HepG2 (cell line): ENCODE data around the gene ABHD1. TPM values are rescaled to one million over a fixed set of nuclear protein-coding genes. Genes with fewer than 3 reads are reported as not detected.

Experiments used
- EED ChIP-seq: sonication (generic); formaldehyde crosslinking; IDR thresholded peaks from 2 replicates; pipeline ENCODE4 v1.5.0; 2020; ENCODE audit warnings: mild to moderate bottlenecking, missing genetic modification reagents
- KAT7 ChIP-seq: IDR thresholded peaks from 2 replicates; pipeline ENCODE4 v1.6.1; 2018; ENCODE audit warnings: borderline replicate concordance, missing compliant biosample characterization
- MXD4 ChIP-seq: IDR thresholded peaks from 2 replicates; pipeline ENCODE4 v1.6.1; 2016; ENCODE audit warnings: mild to moderate bottlenecking, missing biosample characterization, missing genetic modification reagents
- NPAS2 ChIP-seq: sonication (generic); formaldehyde crosslinking; IDR thresholded peaks from 2 replicates; pipeline ENCODE4 v1.8.0; 2022; ENCODE audit warnings: mild to moderate bottlenecking, missing genetic modification reagents, borderline replicate concordance
- ZNF256 ChIP-seq: sonication (generic); formaldehyde crosslinking; conservative IDR thresholded peaks from 2 replicates; pipeline ENCODE4 v1.4.0; 2020; ENCODE audit warnings: missing genetic modification reagents
- ZNF607 ChIP-seq: sonication (generic); formaldehyde crosslinking; IDR thresholded peaks from 2 replicates; pipeline ENCODE4 v1.5.1; 2020; ENCODE audit warnings: missing genetic modification reagents, mild to moderate bottlenecking, borderline replicate concordance
- ZSCAN20 ChIP-seq: sonication (generic); formaldehyde crosslinking; IDR thresholded peaks from 2 replicates; pipeline ENCODE4 v1.4.0; 2020; ENCODE audit warnings: missing genetic modification reagents, mild to moderate bottlenecking, borderline replicate concordance
- polyA plus RNA-seq, 8 experiments: library from polyadenylated mRNA; depleted of rRNA in 3 of 8; stranded (reverse) in 7 of 8; unstranded in 1 of 8; fragments of >200 nt; fragmentation: Illumina TruSeq in 4 of 8; extraction: Trizol in 4 of 8; gene quantifications; 2 replicates each; pipeline versions ENCODE4 v1.2.1 to v1.2.3, GENCODE V29; 2011 to 2016; ENCODE audit warnings: low read depth in 4 of 8, missing spikeins in 1 of 8, mixed read lengths in 1 of 8; ENCODE audit not compliant: insufficient read depth in 1 of 8
- total RNA-seq, 5 experiments: library from RNA; depleted of rRNA; stranded (reverse); fragments of >200 nt; fragmentation: Illumina TruSeq; extraction: Trizol; gene quantifications; 2 replicates each; pipeline ENCODE4 v1.2.3, GENCODE V29; 2016; ENCODE audit warnings: low read depth in 1 of 5
- TF ChIP-seq, protein P1 (sequence below): sonication (generic); formaldehyde crosslinking; IDR thresholded peaks from 2 replicates; pipeline ENCODE4 v1.8.0; 2022; ENCODE audit warnings: mild to moderate bottlenecking, missing genetic modification reagents; ENCODE audit not compliant: insufficient replicate concordance
- TF ChIP-seq, protein P2 (sequence below): sonication (generic); formaldehyde crosslinking; IDR thresholded peaks from 2 replicates; pipeline ENCODE4 v1.5.0; 2020; ENCODE audit warnings: mild to moderate bottlenecking, missing genetic modification reagents, moderate library complexity
- TF ChIP-seq, protein P3 (sequence below): sonication (generic); formaldehyde crosslinking; conservative IDR thresholded peaks from 2 replicates; pipeline ENCODE4 v1.8.0; 2022; ENCODE audit warnings: missing genetic modification reagents
- TF ChIP-seq, protein P4 (sequence below): sonication (generic); formaldehyde crosslinking; IDR thresholded peaks from 2 replicates; pipeline ENCODE4 v1.8.1; 2022; ENCODE audit warnings: low read depth, mild to moderate bottlenecking, missing genetic modification reagents
- TF ChIP-seq, protein P5 (sequence below): sonication (generic); formaldehyde crosslinking; IDR thresholded peaks from 2 replicates; pipeline ENCODE4 v1.4.0; 2020; ENCODE audit warnings: missing genetic modification reagents, mild to moderate bottlenecking, borderline replicate concordance
- TF ChIP-seq, protein P6 (sequence below): sonication (generic); formaldehyde crosslinking; IDR thresholded peaks from 2 replicates; pipeline ENCODE4 v1.4.0; 2020; ENCODE audit warnings: missing genetic modification reagents

ABHD1 gene
- total and polyA plus RNA-seq, 2 of the 13 experiments (the other 11 are each of a cell fraction or from before 2014, with no cell fraction given), result 0.04 to 0.81 TPM

DNA sequence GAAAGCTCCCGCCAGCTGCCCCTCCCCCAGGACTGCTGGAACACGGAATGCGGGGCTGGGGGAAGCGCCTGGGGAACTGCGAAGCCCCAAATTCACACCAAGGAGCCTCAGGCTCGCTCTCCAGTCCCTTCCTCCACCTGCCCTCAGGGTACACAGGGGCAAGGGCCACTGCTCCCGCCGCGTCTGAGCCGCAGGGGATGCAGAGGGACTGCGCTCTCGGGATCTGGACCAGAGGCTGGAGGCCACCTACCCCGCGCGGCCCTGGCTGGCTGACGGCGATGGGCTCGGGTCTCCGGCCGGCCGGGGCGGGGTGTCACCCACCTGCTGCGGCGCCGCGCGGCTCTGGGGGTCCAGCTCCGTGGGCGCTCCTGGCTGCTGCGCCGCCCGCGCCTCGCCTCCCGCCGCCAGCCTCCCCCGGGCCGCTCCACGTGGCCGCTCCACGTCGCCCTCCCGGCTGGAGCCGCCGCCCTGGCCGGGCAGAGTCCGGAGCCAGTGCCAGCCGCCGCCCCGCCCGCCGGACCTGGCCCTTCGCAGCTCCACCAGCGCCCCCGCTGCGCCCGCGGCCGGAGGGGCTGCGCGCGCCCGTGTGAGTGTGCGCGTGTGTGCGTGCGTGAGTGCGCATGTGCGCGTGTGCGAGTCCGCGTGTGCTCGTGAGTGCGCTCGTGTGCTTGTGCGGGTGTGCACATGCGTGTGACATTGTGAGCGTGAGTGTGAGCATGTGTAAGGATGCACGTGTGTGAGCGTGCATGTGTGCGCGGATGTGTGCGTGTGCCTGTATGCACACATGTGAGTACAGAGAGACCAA lies 4.9 kb upstream of the ABHD1 start, which contains the start of gene CGREF1 (continued):
- TF ChIP-seq, protein P1, sequence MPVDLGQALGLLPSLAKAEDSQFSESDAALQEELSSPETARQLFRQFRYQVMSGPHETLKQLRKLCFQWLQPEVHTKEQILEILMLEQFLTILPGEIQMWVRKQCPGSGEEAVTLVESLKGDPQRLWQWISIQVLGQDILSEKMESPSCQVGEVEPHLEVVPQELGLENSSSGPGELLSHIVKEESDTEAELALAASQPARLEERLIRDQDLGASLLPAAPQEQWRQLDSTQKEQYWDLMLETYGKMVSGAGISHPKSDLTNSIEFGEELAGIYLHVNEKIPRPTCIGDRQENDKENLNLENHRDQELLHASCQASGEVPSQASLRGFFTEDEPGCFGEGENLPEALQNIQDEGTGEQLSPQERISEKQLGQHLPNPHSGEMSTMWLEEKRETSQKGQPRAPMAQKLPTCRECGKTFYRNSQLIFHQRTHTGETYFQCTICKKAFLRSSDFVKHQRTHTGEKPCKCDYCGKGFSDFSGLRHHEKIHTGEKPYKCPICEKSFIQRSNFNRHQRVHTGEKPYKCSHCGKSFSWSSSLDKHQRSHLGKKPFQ, result no peak
- TF ChIP-seq KAT7 (CRISPR knock-in tag), result 0 out of 2 replicates have a peak, but pooled peaks have one; percentile 53
- TF ChIP-seq, protein P2, sequence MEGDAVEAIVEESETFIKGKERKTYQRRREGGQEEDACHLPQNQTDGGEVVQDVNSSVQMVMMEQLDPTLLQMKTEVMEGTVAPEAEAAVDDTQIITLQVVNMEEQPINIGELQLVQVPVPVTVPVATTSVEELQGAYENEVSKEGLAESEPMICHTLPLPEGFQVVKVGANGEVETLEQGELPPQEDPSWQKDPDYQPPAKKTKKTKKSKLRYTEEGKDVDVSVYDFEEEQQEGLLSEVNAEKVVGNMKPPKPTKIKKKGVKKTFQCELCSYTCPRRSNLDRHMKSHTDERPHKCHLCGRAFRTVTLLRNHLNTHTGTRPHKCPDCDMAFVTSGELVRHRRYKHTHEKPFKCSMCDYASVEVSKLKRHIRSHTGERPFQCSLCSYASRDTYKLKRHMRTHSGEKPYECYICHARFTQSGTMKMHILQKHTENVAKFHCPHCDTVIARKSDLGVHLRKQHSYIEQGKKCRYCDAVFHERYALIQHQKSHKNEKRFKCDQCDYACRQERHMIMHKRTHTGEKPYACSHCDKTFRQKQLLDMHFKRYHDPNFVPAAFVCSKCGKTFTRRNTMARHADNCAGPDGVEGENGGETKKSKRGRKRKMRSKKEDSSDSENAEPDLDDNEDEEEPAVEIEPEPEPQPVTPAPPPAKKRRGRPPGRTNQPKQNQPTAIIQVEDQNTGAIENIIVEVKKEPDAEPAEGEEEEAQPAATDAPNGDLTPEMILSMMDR (CRISPR knock-in tag), result peak; percentile 33; the same call in 1 of the 2 replicates
- TF ChIP-seq, protein P3, sequence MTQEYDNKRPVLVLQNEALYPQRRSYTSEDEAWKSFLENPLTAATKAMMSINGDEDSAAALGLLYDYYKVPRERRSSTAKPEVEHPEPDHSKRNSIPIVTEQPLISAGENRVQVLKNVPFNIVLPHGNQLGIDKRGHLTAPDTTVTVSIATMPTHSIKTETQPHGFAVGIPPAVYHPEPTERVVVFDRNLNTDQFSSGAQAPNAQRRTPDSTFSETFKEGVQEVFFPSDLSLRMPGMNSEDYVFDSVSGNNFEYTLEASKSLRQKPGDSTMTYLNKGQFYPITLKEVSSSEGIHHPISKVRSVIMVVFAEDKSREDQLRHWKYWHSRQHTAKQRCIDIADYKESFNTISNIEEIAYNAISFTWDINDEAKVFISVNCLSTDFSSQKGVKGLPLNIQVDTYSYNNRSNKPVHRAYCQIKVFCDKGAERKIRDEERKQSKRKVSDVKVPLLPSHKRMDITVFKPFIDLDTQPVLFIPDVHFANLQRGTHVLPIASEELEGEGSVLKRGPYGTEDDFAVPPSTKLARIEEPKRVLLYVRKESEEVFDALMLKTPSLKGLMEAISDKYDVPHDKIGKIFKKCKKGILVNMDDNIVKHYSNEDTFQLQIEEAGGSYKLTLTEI, result no peak
- TF ChIP-seq, protein P4, sequence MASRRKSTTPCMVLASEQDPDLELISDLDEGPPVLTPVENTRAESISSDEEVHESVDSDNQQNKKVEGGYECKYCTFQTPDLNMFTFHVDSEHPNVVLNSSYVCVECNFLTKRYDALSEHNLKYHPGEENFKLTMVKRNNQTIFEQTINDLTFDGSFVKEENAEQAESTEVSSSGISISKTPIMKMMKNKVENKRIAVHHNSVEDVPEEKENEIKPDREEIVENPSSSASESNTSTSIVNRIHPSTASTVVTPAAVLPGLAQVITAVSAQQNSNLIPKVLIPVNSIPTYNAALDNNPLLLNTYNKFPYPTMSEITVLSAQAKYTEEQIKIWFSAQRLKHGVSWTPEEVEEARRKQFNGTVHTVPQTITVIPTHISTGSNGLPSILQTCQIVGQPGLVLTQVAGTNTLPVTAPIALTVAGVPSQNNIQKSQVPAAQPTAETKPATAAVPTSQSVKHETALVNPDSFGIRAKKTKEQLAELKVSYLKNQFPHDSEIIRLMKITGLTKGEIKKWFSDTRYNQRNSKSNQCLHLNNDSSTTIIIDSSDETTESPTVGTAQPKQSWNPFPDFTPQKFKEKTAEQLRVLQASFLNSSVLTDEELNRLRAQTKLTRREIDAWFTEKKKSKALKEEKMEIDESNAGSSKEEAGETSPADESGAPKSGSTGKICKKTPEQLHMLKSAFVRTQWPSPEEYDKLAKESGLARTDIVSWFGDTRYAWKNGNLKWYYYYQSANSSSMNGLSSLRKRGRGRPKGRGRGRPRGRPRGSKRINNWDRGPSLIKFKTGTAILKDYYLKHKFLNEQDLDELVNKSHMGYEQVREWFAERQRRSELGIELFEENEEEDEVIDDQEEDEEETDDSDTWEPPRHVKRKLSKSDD (CRISPR knock-in tag), result peak; percentile 81; the same call in 1 of the 2 replicates
- no peak for TF ChIP-seq ZNF256 (CRISPR knock-in tag)
- TF ChIP-seq, protein P5, sequence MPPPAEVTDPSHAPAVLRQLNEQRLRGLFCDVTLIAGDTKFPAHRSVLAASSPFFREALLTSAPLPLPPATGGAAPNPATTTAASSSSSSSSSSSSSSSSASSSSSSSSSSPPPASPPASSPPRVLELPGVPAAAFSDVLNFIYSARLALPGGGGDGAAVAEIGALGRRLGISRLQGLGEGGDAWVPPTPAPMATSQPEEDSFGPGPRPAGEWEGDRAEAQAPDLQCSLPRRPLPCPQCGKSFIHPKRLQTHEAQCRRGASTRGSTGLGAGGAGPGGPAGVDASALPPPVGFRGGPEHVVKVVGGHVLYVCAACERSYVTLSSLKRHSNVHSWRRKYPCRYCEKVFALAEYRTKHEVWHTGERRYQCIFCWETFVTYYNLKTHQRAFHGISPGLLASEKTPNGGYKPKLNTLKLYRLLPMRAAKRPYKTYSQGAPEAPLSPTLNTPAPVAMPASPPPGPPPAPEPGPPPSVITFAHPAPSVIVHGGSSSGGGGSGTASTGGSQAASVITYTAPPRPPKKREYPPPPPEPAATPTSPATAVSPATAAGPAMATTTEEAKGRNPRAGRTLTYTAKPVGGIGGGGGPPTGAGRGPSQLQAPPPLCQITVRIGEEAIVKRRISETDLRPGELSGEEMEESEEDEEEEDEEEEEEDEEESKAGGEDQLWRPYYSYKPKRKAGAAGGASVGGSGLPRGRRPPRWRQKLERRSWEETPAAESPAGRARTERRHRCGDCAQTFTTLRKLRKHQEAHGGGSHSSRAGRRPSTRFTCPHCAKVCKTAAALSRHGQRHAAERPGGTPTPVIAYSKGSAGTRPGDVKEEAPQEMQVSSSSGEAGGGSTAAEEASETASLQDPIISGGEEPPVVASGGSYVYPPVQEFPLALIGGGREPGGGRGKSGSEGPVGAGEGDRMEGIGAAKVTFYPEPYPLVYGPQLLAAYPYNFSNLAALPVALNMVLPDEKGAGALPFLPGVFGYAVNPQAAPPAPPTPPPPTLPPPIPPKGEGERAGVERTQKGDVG (CRISPR knock-in tag), result 0 out of 2 replicates have a peak, but pooled peaks have one; percentile 68
- TF ChIP-seq, protein P6, sequence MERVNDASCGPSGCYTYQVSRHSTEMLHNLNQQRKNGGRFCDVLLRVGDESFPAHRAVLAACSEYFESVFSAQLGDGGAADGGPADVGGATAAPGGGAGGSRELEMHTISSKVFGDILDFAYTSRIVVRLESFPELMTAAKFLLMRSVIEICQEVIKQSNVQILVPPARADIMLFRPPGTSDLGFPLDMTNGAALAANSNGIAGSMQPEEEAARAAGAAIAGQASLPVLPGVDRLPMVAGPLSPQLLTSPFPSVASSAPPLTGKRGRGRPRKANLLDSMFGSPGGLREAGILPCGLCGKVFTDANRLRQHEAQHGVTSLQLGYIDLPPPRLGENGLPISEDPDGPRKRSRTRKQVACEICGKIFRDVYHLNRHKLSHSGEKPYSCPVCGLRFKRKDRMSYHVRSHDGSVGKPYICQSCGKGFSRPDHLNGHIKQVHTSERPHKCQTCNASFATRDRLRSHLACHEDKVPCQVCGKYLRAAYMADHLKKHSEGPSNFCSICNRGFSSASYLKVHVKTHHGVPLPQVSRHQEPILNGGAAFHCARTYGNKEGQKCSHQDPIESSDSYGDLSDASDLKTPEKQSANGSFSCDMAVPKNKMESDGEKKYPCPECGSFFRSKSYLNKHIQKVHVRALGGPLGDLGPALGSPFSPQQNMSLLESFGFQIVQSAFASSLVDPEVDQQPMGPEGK (CRISPR knock-in tag), result peak; percentile 7; the same call in 1 of the 2 replicates
- 0 out of 2 replicates have a peak, but pooled peaks have one; percentile 29 for TF ChIP-seq ZNF607 (CRISPR knock-in tag)
- TF ChIP-seq MXD4 (CRISPR knock-in tag), result no peak; the same call in 1 of the 2 replicates
- no peak for TF ChIP-seq NPAS2 (CRISPR knock-in tag)
- no peak for TF ChIP-seq EED (CRISPR knock-in tag)
- TF ChIP-seq ZSCAN20, result no peak
